HFFc6 (cell line): ENCODE results near the gene DPP6. TPM values are rescaled to one million over a fixed set of nuclear protein-coding genes. Genes with fewer than 3 reads are reported as not detected.

ENCODE experiments used
- DNase-seq: peaks from one replicate; pipeline ENCODE4 v3.0.0-alpha.2; 2018
- H3K27ac Mint-ChIP-seq: 2 replicates; pipeline ENCODE4 v1.8.0; 2020; ENCODE audit warnings: mild to moderate bottlenecking, mixed read lengths
- H3K27me3 Mint-ChIP-seq: 2 replicates; pipeline ENCODE4 v1.8.0; 2021; ENCODE audit warnings: mild to moderate bottlenecking, moderate library complexity, mixed read lengths; ENCODE audit not compliant: insufficient read depth
- H3K36me3 Mint-ChIP-seq: 2 replicates; pipeline ENCODE4 v1.8.0; 2021; ENCODE audit warnings: low read depth, mixed read lengths
- H3K4me1 Mint-ChIP-seq: 2 replicates; pipeline ENCODE4 v1.8.0; 2020; ENCODE audit warnings: low read depth, mixed read lengths
- H3K4me3 Mint-ChIP-seq: 2 replicates; pipeline ENCODE4 v1.8.0; 2020; ENCODE audit warnings: mild to moderate bottlenecking, moderate library complexity, mixed read lengths
- H3K9me3 Mint-ChIP-seq: 2 replicates; pipeline ENCODE4 v1.8.0; 2020; ENCODE audit warnings: mild to moderate bottlenecking, mixed read lengths
- total RNA-seq, 6 experiments: library from RNA; stranded (reverse); fragmentation: NEBNext Ultra II Directional; extraction: Animal tissue kit (Norgen Biotek cat#: 25700); gene quantifications; 2 replicates in 1 of 6; 3 replicates in 5 of 6; pipeline ENCODE4 v1.2.3, GENCODE V29; 2021
- TF ChIP-seq, protein P1 (sequence below): fragments of 200-600 bp; sonication (generic); IDR thresholded peaks from 2 replicates; pipeline ENCODE4 v1.5.0; 2021; ENCODE audit warnings: antibody characterized with exemption, mild to moderate bottlenecking

DPP6 gene
- total RNA-seq, 6 experiments from 2014 or later = not detected

DNA sequence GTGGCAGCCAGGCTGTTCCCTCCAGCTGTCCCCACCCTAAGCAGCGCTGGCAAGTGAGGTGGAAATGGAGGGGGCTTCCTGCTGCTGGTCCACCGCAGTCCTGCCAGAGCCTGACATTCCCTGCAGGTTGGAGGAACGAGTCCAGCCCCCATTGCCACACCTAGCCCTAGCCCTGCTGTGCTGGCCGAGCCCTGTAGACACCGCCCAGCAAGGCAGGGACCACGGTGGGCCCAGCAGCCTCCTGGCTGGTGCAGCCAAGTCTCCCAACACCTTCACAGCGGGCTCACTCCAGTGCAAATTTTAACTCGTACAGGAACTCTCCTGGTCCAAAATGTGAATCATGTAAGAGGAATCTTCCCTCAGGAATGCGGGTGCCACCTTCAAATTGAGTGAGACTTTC lies 834.4 kb downstream of the DPP6 start:
- H3K9me3 Mint-ChIP-seq = peaks cover 11% of the 10 kb centered on the region; the same call in 1 of the 2 replicates
- H3K4me1 Mint-ChIP-seq = no peaks in the 10 kb centered on the region
- no peak for DNase-seq
- H3K36me3 Mint-ChIP-seq = no peaks in the 10 kb centered on the region
- peaks cover 6% of the 10 kb centered on the region for H3K27me3 Mint-ChIP-seq
- TF ChIP-seq, protein P1, sequence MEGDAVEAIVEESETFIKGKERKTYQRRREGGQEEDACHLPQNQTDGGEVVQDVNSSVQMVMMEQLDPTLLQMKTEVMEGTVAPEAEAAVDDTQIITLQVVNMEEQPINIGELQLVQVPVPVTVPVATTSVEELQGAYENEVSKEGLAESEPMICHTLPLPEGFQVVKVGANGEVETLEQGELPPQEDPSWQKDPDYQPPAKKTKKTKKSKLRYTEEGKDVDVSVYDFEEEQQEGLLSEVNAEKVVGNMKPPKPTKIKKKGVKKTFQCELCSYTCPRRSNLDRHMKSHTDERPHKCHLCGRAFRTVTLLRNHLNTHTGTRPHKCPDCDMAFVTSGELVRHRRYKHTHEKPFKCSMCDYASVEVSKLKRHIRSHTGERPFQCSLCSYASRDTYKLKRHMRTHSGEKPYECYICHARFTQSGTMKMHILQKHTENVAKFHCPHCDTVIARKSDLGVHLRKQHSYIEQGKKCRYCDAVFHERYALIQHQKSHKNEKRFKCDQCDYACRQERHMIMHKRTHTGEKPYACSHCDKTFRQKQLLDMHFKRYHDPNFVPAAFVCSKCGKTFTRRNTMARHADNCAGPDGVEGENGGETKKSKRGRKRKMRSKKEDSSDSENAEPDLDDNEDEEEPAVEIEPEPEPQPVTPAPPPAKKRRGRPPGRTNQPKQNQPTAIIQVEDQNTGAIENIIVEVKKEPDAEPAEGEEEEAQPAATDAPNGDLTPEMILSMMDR = no peak
- no peak overlapping the region for H3K27ac Mint-ChIP-seq
- no peak overlapping the region for H3K4me3 Mint-ChIP-seq

DNA sequence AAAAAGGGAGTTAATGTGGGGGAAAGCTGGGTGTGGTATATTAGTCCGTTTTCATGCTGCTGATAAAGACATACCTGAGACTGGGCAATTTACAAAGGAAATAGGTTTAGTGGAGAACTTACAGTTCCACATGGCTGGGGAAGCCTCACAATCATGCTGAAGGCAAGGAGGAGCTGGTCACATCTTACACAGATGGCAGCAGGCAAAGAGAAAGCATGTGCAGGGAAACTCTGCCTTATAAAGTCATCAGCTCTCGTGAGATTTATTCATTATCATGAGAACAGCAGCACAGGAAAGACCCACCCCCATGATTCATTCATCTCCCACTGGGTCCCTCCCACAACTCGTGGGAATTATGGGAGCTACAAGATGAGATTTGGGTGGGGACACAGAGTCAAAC lies 836.5 kb downstream of the DPP6 start:
- DNase-seq = no peak
- peaks cover 8% of the 10 kb centered on the region for H3K27me3 Mint-ChIP-seq
- H3K4me3 Mint-ChIP-seq = no peak overlapping the region
- no peak overlapping the region for H3K27ac Mint-ChIP-seq
- TF ChIP-seq, protein P1 = no peak
- no peaks in the 10 kb centered on the region for H3K36me3 Mint-ChIP-seq
- H3K9me3 Mint-ChIP-seq = peaks cover 11% of the 10 kb centered on the region; the same call in 1 of the 2 replicates
- no peaks in the 10 kb centered on the region for H3K4me1 Mint-ChIP-seq

DNA sequence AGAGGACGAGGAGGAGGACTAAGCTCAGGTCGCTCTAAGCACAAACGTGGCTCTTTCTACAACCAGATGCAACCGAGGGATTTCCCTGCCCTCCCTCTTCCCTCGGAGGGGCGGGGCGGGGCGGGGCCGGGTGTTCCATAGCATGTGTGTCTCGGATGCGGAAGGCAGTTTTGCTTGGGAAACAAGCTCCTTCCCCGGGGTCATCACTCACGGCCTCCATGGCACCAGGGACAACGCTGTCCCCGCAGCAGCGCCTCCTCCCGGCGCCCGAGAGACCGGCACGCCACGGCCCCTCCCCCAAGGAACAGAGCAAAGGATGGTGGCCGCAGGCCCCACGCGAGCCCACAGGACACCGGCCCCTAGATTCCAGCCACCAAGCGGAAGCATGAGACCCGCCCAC lies 840.3 kb downstream of the DPP6 start:
- Mint-ChIP-seq H3K27ac (no peak overlapping the region), H3K36me3 (no peaks in the 10 kb centered on the region)

DNA sequence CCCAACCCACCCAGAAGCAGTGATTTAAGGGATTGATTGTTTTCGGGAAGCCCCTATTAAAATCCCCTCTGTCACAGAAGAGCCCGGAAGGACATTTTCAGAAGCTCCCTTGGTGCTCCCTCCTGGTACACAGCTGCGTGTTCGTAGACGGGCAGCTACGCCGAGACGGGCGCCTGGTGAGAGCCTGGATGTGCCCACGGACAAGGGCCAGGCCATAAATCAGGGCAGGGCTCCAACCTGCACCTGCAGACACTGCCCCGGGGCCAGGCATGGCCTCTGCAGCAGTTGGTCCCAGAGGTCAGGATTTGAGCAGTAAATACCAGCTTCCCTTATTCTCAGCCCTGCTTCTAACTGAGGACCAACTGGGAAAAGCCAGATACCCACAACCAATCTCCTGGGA lies 843.9 kb downstream of the DPP6 start:
- Mint-ChIP-seq H3K4me3 (no peak overlapping the region), H3K4me1 (no peaks in the 10 kb centered on the region), H3K36me3 (no peaks in the 10 kb centered on the region), H3K27ac (no peak overlapping the region), H3K9me3 (no peaks in the 10 kb centered on the region; the same call in 1 of the 2 replicates), H3K27me3 (peaks cover 6% of the 10 kb centered on the region)
- TF ChIP-seq, protein P1 = no peak
- no peak for DNase-seq

More for the DNA sequence above, 840.3 kb downstream of the DPP6 start:
- TF ChIP-seq, protein P1 = no peak
- Mint-ChIP-seq H3K27me3 (peaks cover 11% of the 10 kb centered on the region), H3K9me3 (peaks cover 11% of the 10 kb centered on the region; the same call in 1 of the 2 replicates), H3K4me1 (no peaks in the 10 kb centered on the region), H3K4me3 (no peak overlapping the region)
- no peak for DNase-seq

DNA sequence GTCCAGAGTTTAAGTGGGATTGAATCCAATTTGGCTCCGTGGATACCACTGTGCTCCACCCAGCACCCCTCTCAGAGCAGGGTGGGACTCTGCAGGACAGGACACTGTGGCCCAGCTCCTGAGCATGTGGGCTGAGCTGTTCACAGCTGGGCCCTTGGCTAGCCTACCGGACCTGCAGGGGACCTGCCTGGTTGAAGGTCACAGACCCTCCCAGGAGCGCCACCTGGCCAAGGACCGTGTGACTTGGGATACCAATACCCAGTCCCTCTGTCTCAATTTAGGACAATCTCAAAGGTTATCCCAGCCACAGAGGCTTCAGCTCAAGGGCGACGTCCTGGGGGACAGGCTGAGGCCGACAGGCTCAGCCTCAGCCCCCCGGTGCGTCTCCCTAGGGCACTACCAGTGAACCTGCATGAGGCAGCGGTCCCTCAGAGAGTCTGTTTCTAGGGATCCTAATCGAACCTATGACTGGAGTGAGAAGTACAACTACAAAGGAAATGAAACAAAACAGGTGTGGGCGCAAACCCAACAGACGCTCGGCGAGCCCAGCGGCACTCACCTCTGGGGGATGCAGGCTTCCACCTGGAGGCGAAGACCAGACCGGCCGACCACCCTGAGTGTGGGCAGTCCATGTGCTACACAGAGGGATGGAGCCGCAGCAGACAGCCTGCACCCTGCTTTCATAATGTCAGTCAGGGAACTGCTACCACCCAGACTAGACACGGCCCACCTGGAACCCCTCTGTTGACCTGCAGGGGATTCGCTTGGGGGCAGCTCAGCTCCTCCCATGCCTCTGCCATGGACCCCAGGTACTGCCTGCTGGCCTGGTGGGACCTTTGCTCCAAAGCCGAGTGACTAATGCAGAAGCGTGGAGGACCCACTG lies 847.0 kb downstream of the DPP6 start:
- Mint-ChIP-seq H3K9me3 (no peaks in the 10 kb centered on the region; the same call in 1 of the 2 replicates), H3K27ac (no peak overlapping the region), H3K4me1 (no peaks in the 10 kb centered on the region), H3K27me3 (peaks cover 9% of the 10 kb centered on the region), H3K36me3 (no peaks in the 10 kb centered on the region), H3K4me3 (no peak overlapping the region)
- TF ChIP-seq, protein P1 = no peak
- DNase-seq = no peak
